ENCODE data around the gene FREM2. TPM values are rescaled to one million over a fixed set of nuclear protein-coding genes. Genes with fewer than 3 reads are reported as not detected.

FREM2 gene
- total RNA-seq, 3 donors from 2014 or later (not counting 1 experiment from before 2014, with no cell fraction given) = not detected

GRCh38 chr13:38685431-38685830 lies 1.4 kb upstream of the FREM2 start:
- Mint-ChIP-seq H3K4me1 (no peaks in the 10 kb centered on the region), H3K27ac (no peak overlapping the region), H3K4me3 (no peak overlapping the region), H3K9me3 (no peaks in the 10 kb centered on the region), H3K36me3 (no peaks in the 10 kb centered on the region), H3K27me3 (ENCODE audit: low read depth in 2 of 2) (peaks cover 3 to 9% of the 10 kb centered on the region in 2 donors)
- Histone ChIP-seq H3K4me3 (ENCODE audit: low read length) (no peak overlapping the region), H3K27me3 (ENCODE audit: control insufficient read depth, insufficient read depth, low read length) (peaks cover 2% of the 10 kb centered on the region), H3K36me3 (ENCODE audit: control insufficient read depth, insufficient read depth, low read length) (no peaks in the 10 kb centered on the region), H3K27ac (ENCODE audit: low read length) (no peak overlapping the region), H3K9me3 (ENCODE audit: control insufficient read depth, insufficient read depth, low read length) (no peaks in the 10 kb centered on the region), H3K4me1 (ENCODE audit: control insufficient read depth, insufficient read depth, low read length) (no peaks in the 10 kb centered on the region)
- WGBS (ENCODE audit: insufficient coverage) = 58% methylated on average over 2 of the region's 2 CpGs
- ATAC-seq (no peak), DNase-seq (no peak)
- intact Hi-C loops (cut with micrococcal nuclease) = no loop called here
- TF ChIP-seq CTCF (IDR thresholded peaks at IDR 0.05) = no peak

DNA sequence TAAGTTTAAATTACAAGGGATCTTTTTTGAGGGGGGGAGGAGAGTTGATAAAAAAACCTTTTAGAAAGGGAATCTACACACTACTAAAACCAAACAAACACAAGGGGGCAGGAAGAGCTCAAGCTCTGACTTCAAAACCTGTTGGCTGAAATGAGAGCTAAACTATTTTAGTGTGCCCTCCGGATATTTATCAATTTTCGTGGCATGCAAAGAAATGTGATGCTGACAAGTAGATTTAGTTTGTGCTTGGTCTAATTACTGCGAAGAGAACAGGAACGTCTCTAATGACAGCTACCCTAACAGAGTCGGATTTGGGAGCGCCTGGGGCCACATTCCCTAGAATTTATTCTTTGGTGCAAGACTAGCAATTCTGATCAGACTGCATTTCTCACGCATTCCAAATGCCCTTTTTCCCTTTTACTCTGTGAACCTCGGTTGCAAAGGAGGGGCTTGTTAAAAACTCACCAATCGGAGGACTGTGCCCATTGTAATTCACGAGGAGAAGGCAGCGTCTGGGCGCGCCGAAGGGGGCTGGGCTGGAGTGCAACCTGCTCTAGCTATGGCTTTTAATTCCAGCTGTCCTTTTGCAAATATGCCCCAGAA lies 802 bp upstream of the FREM2 start:
- Histone ChIP-seq H3K36me3 (ENCODE audit: control insufficient read depth, insufficient read depth, low read length) (no peaks in the 10 kb centered on the region), H3K9me3 (ENCODE audit: control insufficient read depth, insufficient read depth, low read length) (no peaks in the 10 kb centered on the region), H3K4me3 (ENCODE audit: low read length) (no peak overlapping the region), H3K4me1 (ENCODE audit: control insufficient read depth, insufficient read depth, low read length) (no peaks in the 10 kb centered on the region), H3K27me3 (ENCODE audit: control insufficient read depth, insufficient read depth, low read length) (peaks cover 2% of the 10 kb centered on the region), H3K27ac (ENCODE audit: low read length) (no peak overlapping the region)
- Mint-ChIP-seq H3K36me3 (no peaks in the 10 kb centered on the region), H3K4me1 (no peaks in the 10 kb centered on the region), H3K4me3 (no peak overlapping the region), H3K9me3 (peaks cover 0 to 2% of the 10 kb centered on the region in 2 donors), H3K27me3 (ENCODE audit: low read depth in 2 of 2) (peaks cover 3 to 9% of the 10 kb centered on the region in 2 donors), H3K27ac (no peak overlapping the region)
- DNase-seq (no peak), ATAC-seq (no peak)
- 2% methylated on average over 14 of the region's 14 CpGs for WGBS (ENCODE audit: insufficient coverage)
- intact Hi-C loops (cut with micrococcal nuclease) = no loop called here
- TF ChIP-seq CTCF (IDR thresholded peaks at IDR 0.05) = no peak

DNA sequence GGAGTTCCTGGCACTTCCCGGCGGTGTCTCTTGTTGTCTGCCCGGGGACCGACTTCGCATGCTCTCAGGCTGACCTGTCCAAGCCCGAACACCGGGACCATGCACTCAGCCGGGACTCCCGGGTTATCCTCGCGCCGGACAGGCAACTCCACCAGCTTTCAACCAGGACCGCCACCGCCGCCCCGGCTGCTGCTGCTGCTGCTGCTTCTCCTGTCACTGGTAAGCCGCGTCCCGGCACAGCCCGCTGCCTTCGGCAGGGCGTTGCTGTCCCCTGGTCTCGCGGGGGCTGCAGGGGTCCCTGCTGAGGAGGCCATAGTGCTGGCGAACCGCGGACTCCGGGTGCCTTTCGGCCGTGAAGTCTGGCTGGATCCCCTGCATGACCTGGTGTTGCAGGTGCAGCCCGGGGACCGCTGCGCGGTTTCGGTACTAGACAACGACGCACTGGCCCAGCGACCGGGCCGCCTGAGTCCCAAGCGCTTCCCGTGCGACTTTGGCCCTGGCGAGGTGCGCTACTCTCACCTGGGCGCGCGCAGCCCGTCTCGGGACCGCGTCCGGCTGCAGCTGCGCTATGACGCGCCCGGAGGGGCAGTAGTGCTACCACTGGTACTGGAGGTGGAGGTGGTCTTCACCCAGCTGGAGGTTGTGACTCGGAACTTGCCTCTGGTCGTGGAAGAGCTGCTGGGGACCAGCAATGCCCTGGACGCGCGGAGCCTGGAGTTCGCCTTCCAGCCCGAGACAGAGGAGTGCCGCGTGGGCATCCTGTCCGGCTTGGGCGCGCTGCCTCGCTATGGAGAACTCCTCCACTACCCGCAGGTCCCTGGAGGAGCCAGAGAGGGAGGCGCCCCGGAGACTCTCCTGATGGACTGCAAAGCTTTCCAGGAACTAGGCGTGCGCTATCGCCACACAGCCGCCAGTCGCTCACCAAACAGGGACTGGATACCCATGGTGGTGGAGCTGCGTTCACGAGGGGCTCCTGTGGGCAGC lies 661 bp downstream of the FREM2 start:
- intact Hi-C loops (cut with micrococcal nuclease) = no loop called here
- Histone ChIP-seq H3K27me3 (ENCODE audit: control insufficient read depth, insufficient read depth, low read length) (peaks cover 2% of the 10 kb centered on the region), H3K4me3 (ENCODE audit: low read length) (no peak overlapping the region), H3K36me3 (ENCODE audit: control insufficient read depth, insufficient read depth, low read length) (no peaks in the 10 kb centered on the region), H3K9me3 (ENCODE audit: control insufficient read depth, insufficient read depth, low read length) (no peaks in the 10 kb centered on the region), H3K27ac (ENCODE audit: low read length) (no peak overlapping the region), H3K4me1 (ENCODE audit: control insufficient read depth, insufficient read depth, low read length) (no peaks in the 10 kb centered on the region)
- no peaks in the 10 kb centered on the region for H3K4me1 Mint-ChIP-seq
- no peaks in the 10 kb centered on the region for H3K36me3 Mint-ChIP-seq
- no peak for TF ChIP-seq CTCF (IDR thresholded peaks at IDR 0.05)
- H3K27me3 Mint-ChIP-seq (ENCODE audit: low read depth in 2 of 2) = peaks cover 3 to 9% of the 10 kb centered on the region in 2 donors
- ATAC-seq (no peak), DNase-seq (no peak)
- H3K9me3 Mint-ChIP-seq = peaks cover 0 to 3% of the 10 kb centered on the region in 2 donors
- H3K4me3 Mint-ChIP-seq = no peak overlapping the region
- WGBS (ENCODE audit: insufficient coverage) = 6% methylated on average over 80 of the region's 80 CpGs
- no peak overlapping the region for H3K27ac Mint-ChIP-seq

Measured in natural killer cell (primary cell).